Measurements from ENCODE around the gene ZMYND11. TPM values are rescaled to one million over a fixed set of nuclear protein-coding genes. Genes with fewer than 3 reads are reported as not detected.
A peak's percentile ranks its signal among the peaks of the same experiment; 100 is the strongest.

ZMYND11 gene
- total RNA-seq (2011; cell fraction: chromatin; rRNA removed; ENCODE audit: low replicate concordance) = 2.8 and 9.9 TPM in 2 replicates
- total RNA-seq (2011; cell fraction: nucleolus; rRNA removed) = 2.5 and 3.2 TPM in 2 replicates
- 2.3 and 4.0 TPM in 2 replicates for total RNA-seq (2011; cell fraction: nucleoplasm; rRNA removed)
- total RNA-seq (2014; rRNA removed) (7.7 and 8.6 TPM in 2 replicates), total RNA-seq (2014; rRNA removed; fragmentation: Illumina TruSeq; extraction: Trizol) (12.0 and 14.3 TPM in 2 replicates), total RNA-seq (2015; rRNA removed; fragmentation: Illumina TruSeq; extraction: Trizol) (11.6 and 13.8 TPM in 2 replicates), total RNA-seq (2021) (9.8 and 9.9 TPM in 2 replicates), polyA plus RNA-seq (2011; rRNA removed) (7.6 and 8.8 TPM in 2 replicates), polyA plus RNA-seq (2014; fragmentation: Illumina TruSeq; extraction: Trizol) (9.5 and 11.8 TPM in 2 replicates), polyA plus RNA-seq (2014; fragmentation: Nextera tagmentation; extraction: Ambion mirVana) (1 to 10 TPM; 2.7 to 4.8 TPM), polyA plus RNA-seq (2014; rRNA removed) (7.1 and 8.6 TPM in 2 replicates), polyA minus RNA-seq (2011; rRNA and poly(A)+ RNA removed) (14.2 and 16.1 TPM in 2 replicates), Bru-seq, nascent RNA (percentile 60 among the genes with signal in this experiment), BruChase-seq, experiment 1, labeled RNA remaining after a 2-hour chase (percentile 67 among the genes with signal in this experiment), BruChase-seq, experiment 2, labeled RNA remaining after a 6-hour chase (percentile 68 among the genes with signal in this experiment)
- polyA plus RNA-seq (2011; cell fraction: cytosol; rRNA removed) = 1.3 and 2.5 TPM in 2 replicates
- polyA plus RNA-seq (2011; cell fraction: nucleus; rRNA removed) = 8.6 and 11.3 TPM in 2 replicates
- 7.4 and 9.2 TPM in 2 replicates for polyA plus RNA-seq (2012)
- 4.1 and 6.2 TPM in 2 replicates for polyA minus RNA-seq (2011; cell fraction: cytosol; rRNA and poly(A)+ RNA removed)
- polyA minus RNA-seq (2011; cell fraction: nucleus; rRNA and poly(A)+ RNA removed) = 2.7 and 5.1 TPM in 2 replicates
- long read RNA-seq, experiment 1, full-length matches to known transcripts = 8 of 42 reads
- long read RNA-seq, experiment 1, partial matches to known transcripts = 9 of 42 reads
- long read RNA-seq, experiment 1, other reads (novel, unspliced or antisense) = 25 of 42 reads
- long read RNA-seq, experiment 2, partial matches to known transcripts = 2 of 7 reads
- long read RNA-seq, experiment 2, other reads (novel, unspliced or antisense) = 5 of 7 reads
- long read RNA-seq, experiment 3, partial matches to known transcripts = 1 of 6 reads
- long read RNA-seq, experiment 3, other reads (novel, unspliced or antisense) = 5 of 6 reads

DNA sequence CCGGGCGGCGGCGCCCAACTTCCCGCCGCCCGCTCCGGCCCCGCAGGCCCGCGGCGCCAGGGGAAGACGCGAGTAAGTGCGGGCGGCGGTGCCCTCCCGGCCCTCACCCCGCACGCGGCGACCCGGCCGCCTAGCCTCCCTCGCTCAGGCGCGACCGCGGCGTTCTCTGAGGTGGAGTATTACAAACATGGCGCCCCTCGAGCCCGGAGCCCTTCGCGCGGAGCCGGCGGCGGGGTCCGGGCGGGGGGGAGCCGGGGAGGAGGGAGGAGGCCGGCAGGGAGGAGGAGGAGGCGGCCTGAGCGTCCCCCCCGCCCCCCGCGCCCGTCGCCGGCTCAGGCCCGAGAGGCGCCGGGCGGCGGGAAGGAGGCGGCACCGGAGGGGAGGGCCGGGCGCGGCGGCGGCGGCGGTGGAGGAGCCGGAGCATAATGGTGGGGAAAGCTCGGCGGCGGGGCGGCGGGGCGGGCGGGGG, at the start of gene ZMYND11:
Gene ZMYND11, plus strand, starts transcription at position 324 of the 469 bp plus-strand sequence. CDS start 44,558 bp downstream, outside the sequence.
- H3K27me3 ChIP-seq (ENCODE audit: control insufficient read depth in 2 of 2, insufficient read depth in 2 of 2, low read length in 2 of 2) = peaks cover 18 to 23% of the 10 kb centered on the region in 2 experiments
- BruUV-seq (replicated peaks) = no TSS peak
- no peaks in the 10 kb centered on the region for H3K36me3 ChIP-seq (ENCODE audit: control insufficient read depth, insufficient read depth, low read length)
- DNase-seq (ENCODE audit: extremely low read depth in 1 of 4, low spot score in 3 of 4) = peak; percentile 59 to 83 (median 78)
- ChIA-PET CTCF (ENCODE audit: low intra/inter-chr PET ratio) (no interaction called here), POLR2A (interaction anchor here (0.6 kb wide), 1 partner anchor 53 kb away, joined by 3 read pairs; no protein-coding TSS in a partner anchor)
- peaks cover 6 to 18% of the 10 kb centered on the region in 2 experiments; a peak in 4 of 5 replicates for H3K4me1 ChIP-seq (replicated peaks in 1 of 2; ENCODE audit: control insufficient read depth in 2 of 2, insufficient read depth in 2 of 2, low read length in 2 of 2)
- H3K4me3 ChIP-seq = peak within 1 kb of the TSS; percentile 64
- peaks cover 6% of the 10 kb centered on the region; the same call in 1 of the 2 replicates for H4K20me1 ChIP-seq (replicated peaks; ENCODE audit: control insufficient read depth, insufficient read depth, low read length)
- peak; percentile 64 for ATAC-seq
- no peaks in the 10 kb centered on the region for H3K9me3 ChIP-seq (replicated peaks; ENCODE audit: control insufficient read depth, insufficient read depth, low read depth, low read length)
- H3K9ac ChIP-seq (ENCODE audit: insufficient read depth in 1 of 2, low read depth in 2 of 2, low read length in 2 of 2) = peak within 1 kb of the TSS; percentile 81 to 94
- intact Hi-C loops (cut with micrococcal nuclease) (no loop called here), in situ Hi-C loops (cut with MboI) (no loop called here)
- H3K27ac ChIP-seq (ENCODE audit: extremely low read depth, low read depth, low read length) = peak within 1 kb of the TSS; percentile 71; the same call in 2 of the 3 replicates
- H2AFZ ChIP-seq (ENCODE audit: low read depth, low read length) = peak within 1 kb of the TSS; percentile 92
- 0% methylated on average over 3 of the region's 73 CpGs for WGBS (ENCODE audit: insufficient coverage, low coverage, missing lambda C conversion rate)
- H3K79me2 ChIP-seq (ENCODE audit: control insufficient read depth, insufficient read depth, low read length) = peaks cover 32% of the 10 kb centered on the region
- no peaks in the 10 kb centered on the region for H3K9me1 ChIP-seq (ENCODE audit: control insufficient read depth, insufficient read depth, low read length)
- H3K4me2 ChIP-seq (ENCODE audit: insufficient read depth, low read length) = peak within 1 kb of the TSS; percentile 98
- no peak for FAIRE-seq
- TF ChIP-seq SMARCA4 (IDR thresholded peaks at IDR 0.05) (no peak), POLR2G (IDR thresholded peaks at IDR 0.05; ENCODE audit: low read depth, low read length) (peak; percentile 79), NR2C2 (CRISPR knock-in tag; IDR thresholded peaks at IDR 0.05) (no peak), NR2C2 (tag; IDR thresholded peaks at IDR 0.05) (0 out of 2 replicates have a peak, but pooled peaks have one; percentile 36), ZNF584 (CRISPR knock-in tag; IDR thresholded peaks at IDR 0.05; ENCODE audit: low read depth) (no peak), PTBP1 (IDR thresholded peaks at IDR 0.05; ENCODE audit: low read depth, low read length) (no peak), MEF2A (IDR thresholded peaks at IDR 0.05; ENCODE audit: control insufficient read depth, low read depth, low read length) (no peak), ZC3H4 (CRISPR knock-in tag; IDR thresholded peaks at IDR 0.05; ENCODE audit: borderline replicate concordance) (no peak), HNRNPLL (IDR thresholded peaks at IDR 0.05; ENCODE audit: low read depth, low read length, poor library complexity, severe bottlenecking) (no peak), ZNF263 (CRISPR knock-in tag; IDR thresholded peaks at IDR 0.05; ENCODE audit: borderline replicate concordance) (peak; percentile 81), ZFX (CRISPR knock-in tag; IDR thresholded peaks at IDR 0.05) (no peak), RBM17 (IDR thresholded peaks at IDR 0.05; ENCODE audit: borderline replicate concordance, low read depth, low read length) (no peak), SRSF3 (IDR thresholded peaks at IDR 0.05; ENCODE audit: insufficient read depth, low read length) (no peak), NCOA1 (IDR thresholded peaks at IDR 0.05; ENCODE audit: low read depth) (no peak), ZNF644 (tag; IDR thresholded peaks at IDR 0.05; ENCODE audit: low read depth) (no peak), ZBTB7A (IDR thresholded peaks at IDR 0.05; ENCODE audit: borderline replicate concordance, control insufficient read depth, low read depth, low read length) (no peak), ZNF347 (CRISPR knock-in tag; IDR thresholded peaks at IDR 0.05; ENCODE audit: low read depth) (no peak)
- TF ChIP-seq, protein P1, sequence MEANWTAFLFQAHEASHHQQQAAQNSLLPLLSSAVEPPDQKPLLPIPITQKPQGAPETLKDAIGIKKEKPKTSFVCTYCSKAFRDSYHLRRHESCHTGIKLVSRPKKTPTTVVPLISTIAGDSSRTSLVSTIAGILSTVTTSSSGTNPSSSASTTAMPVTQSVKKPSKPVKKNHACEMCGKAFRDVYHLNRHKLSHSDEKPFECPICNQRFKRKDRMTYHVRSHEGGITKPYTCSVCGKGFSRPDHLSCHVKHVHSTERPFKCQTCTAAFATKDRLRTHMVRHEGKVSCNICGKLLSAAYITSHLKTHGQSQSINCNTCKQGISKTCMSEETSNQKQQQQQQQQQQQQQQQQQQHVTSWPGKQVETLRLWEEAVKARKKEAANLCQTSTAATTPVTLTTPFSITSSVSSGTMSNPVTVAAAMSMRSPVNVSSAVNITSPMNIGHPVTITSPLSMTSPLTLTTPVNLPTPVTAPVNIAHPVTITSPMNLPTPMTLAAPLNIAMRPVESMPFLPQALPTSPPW (CRISPR knock-in tag; IDR thresholded peaks at IDR 0.05) = peak; percentile 90

Measured in K562 (cell line).